Measurements from ENCODE around the gene PHTF1.

PHTF1 gene

GRCh38 chr1:113694910-113695309 is 64.4 kb downstream of the PHTF1 start:
- no peak for TF ChIP-seq CTCF (IDR thresholded peaks at IDR 0.05; ENCODE audit: extremely low read depth, insufficient read depth, missing control alignments)
- in situ Hi-C loops (cut with MboI; ENCODE audit: low pct_unique_long_range_greater_than_20kb, low sequenced_read_pairs, unreplicated experiment), result no loop called here
- no peak for DNase-seq (ENCODE audit: low spot score)

GRCh38 chr1:113692824-113693431 is 66.4 kb downstream of the PHTF1 start:
- DNase-seq (ENCODE audit: low spot score), result no peak
- in situ Hi-C loops (cut with MboI; ENCODE audit: low pct_unique_long_range_greater_than_20kb, low sequenced_read_pairs, unreplicated experiment), result no loop called here
- TF ChIP-seq CTCF (IDR thresholded peaks at IDR 0.05; ENCODE audit: extremely low read depth, insufficient read depth, missing control alignments), result no peak

- DNase-seq (ENCODE audit: low spot score), result no peak
- in situ Hi-C loops (cut with MboI; ENCODE audit: low pct_unique_long_range_greater_than_20kb, low sequenced_read_pairs, unreplicated experiment), result no loop called here
- TF ChIP-seq CTCF (IDR thresholded peaks at IDR 0.05; ENCODE audit: extremely low read depth, insufficient read depth, missing control alignments), result no peak
These were observed 66.9 kb downstream of the PHTF1 start for GRCh38 chr1:113692342-113692741.

- no peak for TF ChIP-seq CTCF (IDR thresholded peaks at IDR 0.05; ENCODE audit: extremely low read depth, insufficient read depth, missing control alignments)
- DNase-seq (ENCODE audit: low spot score), result no peak
- in situ Hi-C loops (cut with MboI; ENCODE audit: low pct_unique_long_range_greater_than_20kb, low sequenced_read_pairs, unreplicated experiment), result no loop called here
These were observed 68.1 kb downstream of the PHTF1 start for GRCh38 chr1:113691184-113691583.

GRCh38 chr1:113686891-113687618 is 72.2 kb downstream of the PHTF1 start:
- TF ChIP-seq CTCF (IDR thresholded peaks at IDR 0.05; ENCODE audit: extremely low read depth, insufficient read depth, missing control alignments), result no peak
- in situ Hi-C loops (cut with MboI; ENCODE audit: low pct_unique_long_range_greater_than_20kb, low sequenced_read_pairs, unreplicated experiment), result loop anchor here (10.0 kb wide), 1 partner anchor 552 kb away; no protein-coding TSS in a partner anchor
- no peak for DNase-seq (ENCODE audit: low spot score)

GRCh38 chr1:113684153-113684541 is 75.1 kb downstream of the PHTF1 start:
- no peak for DNase-seq (ENCODE audit: low spot score)
- in situ Hi-C loops (cut with MboI; ENCODE audit: low pct_unique_long_range_greater_than_20kb, low sequenced_read_pairs, unreplicated experiment), result loop anchor here (10.0 kb wide), 1 partner anchor 549 kb away; no protein-coding TSS in a partner anchor
- no peak for TF ChIP-seq CTCF (IDR thresholded peaks at IDR 0.05; ENCODE audit: extremely low read depth, insufficient read depth, missing control alignments)
